ENCODE data around the gene MED14. TPM values are rescaled to one million over a fixed set of nuclear protein-coding genes. Genes with fewer than 3 reads are reported as not detected.

MED14 gene
- total RNA-seq, 1 donor from 2014 or later, result 35.2 TPM

DNA sequence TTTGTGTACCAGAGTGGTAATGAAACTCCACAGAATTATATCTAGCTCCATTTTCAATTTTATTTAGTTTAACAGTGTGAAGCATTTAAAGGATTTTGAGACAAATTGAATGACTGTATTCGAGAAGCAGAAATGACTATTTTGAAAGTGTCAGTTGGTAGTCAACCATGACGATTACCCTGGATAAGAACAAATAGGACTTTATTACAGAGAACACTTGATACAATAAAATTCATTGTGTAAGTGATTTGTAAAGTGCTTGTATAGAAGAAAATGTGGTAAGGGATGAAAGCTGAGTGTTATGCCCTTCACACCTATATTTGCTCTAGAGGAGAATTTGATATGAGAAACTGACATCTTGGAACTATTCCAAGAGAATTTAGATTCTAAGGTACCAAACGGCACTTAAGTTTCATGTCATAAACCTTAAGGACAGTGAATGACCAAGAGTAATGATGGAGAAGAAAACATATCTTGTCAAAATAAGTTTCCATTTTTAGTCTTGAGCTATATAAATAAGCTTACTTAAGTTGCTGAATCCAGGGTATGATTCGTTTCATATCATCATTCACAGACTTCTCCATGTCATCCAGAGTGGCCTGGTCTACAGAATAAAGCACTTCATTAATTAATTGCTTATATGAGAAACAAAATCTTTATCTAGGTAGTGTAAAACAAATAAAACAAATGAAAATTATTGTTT lies 34.6 kb downstream of the MED14 start:
- intact Hi-C loops (cut with DNase I), result no loop called here
- Histone ChIP-seq H3K4me1 (no peaks in the 10 kb centered on the region), H3K4me3 (no peak overlapping the region), H3K9me3 (no peaks in the 10 kb centered on the region), H3K36me3 (peaks cover 13% of the 10 kb centered on the region), H3K27me3 (no peaks in the 10 kb centered on the region), H3K27ac (no peak overlapping the region)
- ATAC-seq, result no peak
- TF ChIP-seq, protein P1, sequence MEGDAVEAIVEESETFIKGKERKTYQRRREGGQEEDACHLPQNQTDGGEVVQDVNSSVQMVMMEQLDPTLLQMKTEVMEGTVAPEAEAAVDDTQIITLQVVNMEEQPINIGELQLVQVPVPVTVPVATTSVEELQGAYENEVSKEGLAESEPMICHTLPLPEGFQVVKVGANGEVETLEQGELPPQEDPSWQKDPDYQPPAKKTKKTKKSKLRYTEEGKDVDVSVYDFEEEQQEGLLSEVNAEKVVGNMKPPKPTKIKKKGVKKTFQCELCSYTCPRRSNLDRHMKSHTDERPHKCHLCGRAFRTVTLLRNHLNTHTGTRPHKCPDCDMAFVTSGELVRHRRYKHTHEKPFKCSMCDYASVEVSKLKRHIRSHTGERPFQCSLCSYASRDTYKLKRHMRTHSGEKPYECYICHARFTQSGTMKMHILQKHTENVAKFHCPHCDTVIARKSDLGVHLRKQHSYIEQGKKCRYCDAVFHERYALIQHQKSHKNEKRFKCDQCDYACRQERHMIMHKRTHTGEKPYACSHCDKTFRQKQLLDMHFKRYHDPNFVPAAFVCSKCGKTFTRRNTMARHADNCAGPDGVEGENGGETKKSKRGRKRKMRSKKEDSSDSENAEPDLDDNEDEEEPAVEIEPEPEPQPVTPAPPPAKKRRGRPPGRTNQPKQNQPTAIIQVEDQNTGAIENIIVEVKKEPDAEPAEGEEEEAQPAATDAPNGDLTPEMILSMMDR (IDR thresholded peaks at IDR 0.05), result no peak
- DNase-seq, result no peak

DNA sequence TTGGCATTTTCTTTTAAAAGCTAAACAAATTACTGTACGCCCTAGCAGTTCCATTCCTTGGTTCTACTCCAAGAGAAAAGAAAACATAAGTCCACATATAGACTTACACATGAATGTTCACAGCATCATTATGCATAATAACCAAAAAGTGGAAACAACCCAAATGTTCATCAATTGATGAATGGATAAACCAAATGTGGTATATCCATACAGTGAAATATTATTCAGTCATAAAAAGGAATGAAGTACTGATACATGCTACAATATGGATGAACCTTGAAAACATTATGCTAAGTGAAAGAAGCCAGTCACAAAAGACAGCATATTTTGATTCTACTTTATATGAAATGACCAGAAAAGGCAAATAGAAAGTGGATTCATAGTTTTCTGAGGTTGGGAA lies 36.5 kb downstream of the MED14 start:
- TF ChIP-seq, protein P1 (IDR thresholded peaks at IDR 0.05), result no peak
- H3K4me3 ChIP-seq, result no peak overlapping the region
- H3K27ac ChIP-seq, result no peak overlapping the region
- ATAC-seq (no peak), DNase-seq (no peak)
- no peaks in the 10 kb centered on the region for H3K4me1 ChIP-seq
- no peaks in the 10 kb centered on the region for H3K9me3 ChIP-seq
- H3K27me3 ChIP-seq, result no peaks in the 10 kb centered on the region
- intact Hi-C loops (cut with DNase I), result no loop called here
- peaks cover 23% of the 10 kb centered on the region for H3K36me3 ChIP-seq

DNA sequence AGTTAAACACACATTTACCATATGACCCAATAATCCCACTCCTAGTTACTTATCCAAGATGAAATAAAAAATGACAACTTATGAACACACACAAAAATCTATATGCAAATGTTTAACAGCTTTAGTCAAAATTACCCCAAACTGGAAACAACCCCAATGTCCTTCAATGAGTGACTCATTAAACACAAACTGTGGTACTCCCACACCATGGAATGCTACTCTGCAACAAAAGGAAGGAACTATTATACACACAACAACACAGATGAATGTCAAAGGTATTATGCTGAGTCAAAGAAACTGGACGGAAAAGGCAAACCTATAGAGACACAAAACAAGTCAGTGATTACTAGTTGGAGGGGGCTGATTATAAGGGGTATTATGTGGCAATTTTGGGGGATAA lies 40.5 kb downstream of the MED14 start:
- Histone ChIP-seq H3K4me3 (no peak overlapping the region), H3K27ac (no peak overlapping the region), H3K9me3 (no peaks in the 10 kb centered on the region), H3K4me1 (no peaks in the 10 kb centered on the region), H3K27me3 (no peaks in the 10 kb centered on the region), H3K36me3 (peaks cover 27% of the 10 kb centered on the region)
- ATAC-seq, result no peak
- intact Hi-C loops (cut with DNase I), result no loop called here
- TF ChIP-seq, protein P1 (IDR thresholded peaks at IDR 0.05), result no peak
- no peak for DNase-seq

DNA sequence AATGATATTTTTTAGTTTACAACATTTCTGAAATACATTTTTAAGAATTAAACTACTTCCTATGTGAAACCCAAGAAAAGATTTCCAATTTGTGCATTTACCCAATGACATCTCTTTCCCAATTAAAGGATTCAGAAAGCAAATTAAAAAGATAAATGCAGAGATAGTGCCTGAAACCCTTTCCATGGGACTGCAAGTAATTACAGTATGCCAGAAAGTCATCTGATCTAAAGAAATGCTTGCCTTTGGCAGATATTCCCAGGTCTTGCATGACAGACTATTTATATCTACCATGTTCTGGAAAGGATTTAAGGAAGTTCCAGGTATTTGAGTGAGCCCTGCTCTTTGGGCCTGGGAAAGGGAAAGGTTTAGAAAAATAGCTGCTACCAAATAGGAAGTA lies 46.4 kb downstream of the MED14 start:
- Histone ChIP-seq H3K4me1 (no peaks in the 10 kb centered on the region), H3K9me3 (no peaks in the 10 kb centered on the region), H3K27me3 (no peaks in the 10 kb centered on the region), H3K4me3 (no peak overlapping the region), H3K36me3 (peaks cover 16% of the 10 kb centered on the region), H3K27ac (no peak overlapping the region)
- ATAC-seq (no peak), DNase-seq (no peak)
- TF ChIP-seq, protein P1 (IDR thresholded peaks at IDR 0.05), result no peak
- intact Hi-C loops (cut with DNase I), result no loop called here

DNA sequence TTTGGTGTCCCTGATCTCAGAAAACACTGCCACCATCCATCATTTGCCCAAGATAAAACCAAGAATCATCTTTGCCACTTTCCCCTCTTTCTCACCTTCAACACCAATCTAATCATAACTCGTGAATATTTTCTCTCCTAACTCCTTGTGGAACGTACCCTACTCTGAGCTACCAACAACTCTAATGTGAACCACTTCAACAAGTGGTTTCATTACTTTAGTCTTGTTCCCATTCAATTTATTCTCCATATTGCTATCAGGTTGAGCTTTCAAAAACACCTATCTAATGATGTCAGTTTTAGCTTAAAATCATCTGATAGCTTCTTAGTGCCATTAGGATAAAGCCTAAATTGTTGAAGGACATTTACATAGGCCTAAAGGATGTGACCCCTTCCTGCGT lies 48.2 kb downstream of the MED14 start:
- no peak overlapping the region for H3K27ac ChIP-seq
- TF ChIP-seq, protein P1 (IDR thresholded peaks at IDR 0.05), result no peak
- H3K4me1 ChIP-seq, result no peaks in the 10 kb centered on the region
- no peaks in the 10 kb centered on the region for H3K27me3 ChIP-seq
- peaks cover 17% of the 10 kb centered on the region for H3K36me3 ChIP-seq
- no peak for DNase-seq
- intact Hi-C loops (cut with DNase I), result no loop called here
- no peaks in the 10 kb centered on the region for H3K9me3 ChIP-seq
- H3K4me3 ChIP-seq, result no peak overlapping the region
- ATAC-seq, result no peak

Data from upper lobe of right lung (tissue), 1 donor.